Measurements from ENCODE around the gene ATXN7L1. TPM values are rescaled to one million over a fixed set of nuclear protein-coding genes. Genes with fewer than 3 reads are reported as not detected.
A peak's percentile ranks its signal among the peaks of the same experiment; 100 is the strongest.

ATXN7L1 gene
- total and polyA plus RNA-seq, 7 donors, result 1.2 to 6.0 (median 3.0) TPM

DNA sequence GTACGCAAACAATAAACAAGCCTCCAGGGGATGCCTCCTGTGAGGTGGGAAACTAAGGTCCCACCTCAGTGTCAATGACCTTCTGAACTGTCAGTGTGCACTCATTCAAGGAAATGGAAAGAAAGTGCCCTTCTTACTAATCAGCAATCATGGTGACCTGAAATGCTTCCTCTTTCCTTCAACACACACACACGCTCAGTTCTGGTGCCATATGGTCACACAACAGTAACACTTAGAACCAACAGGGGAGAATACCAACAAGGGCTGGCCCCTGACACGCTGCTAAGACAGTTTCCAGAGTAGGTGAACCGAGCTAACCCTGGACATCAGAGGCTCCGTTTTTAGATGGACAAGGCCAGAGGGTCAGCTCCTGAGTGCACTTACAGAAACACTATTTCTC is 253.0 kb downstream of the ATXN7L1 start:
- ATAC-seq (no peak), DNase-seq (no peak)
- intact Hi-C loops (cut with DNase I), result no loop called here
- peaks cover 6% of the 10 kb centered on the region for H3K4me1 ChIP-seq
- peaks cover 0 to 30% of the 10 kb centered on the region in 2 donors for H3K36me3 ChIP-seq (ENCODE audit: insufficient read depth in 1 of 2, low read depth in 1 of 2)
- no peaks in the 10 kb centered on the region for H3K9me3 ChIP-seq
- no peak overlapping the region for H3K27ac ChIP-seq
- H3K4me3 ChIP-seq, result no peak overlapping the region
- TF ChIP-seq, protein P1, sequence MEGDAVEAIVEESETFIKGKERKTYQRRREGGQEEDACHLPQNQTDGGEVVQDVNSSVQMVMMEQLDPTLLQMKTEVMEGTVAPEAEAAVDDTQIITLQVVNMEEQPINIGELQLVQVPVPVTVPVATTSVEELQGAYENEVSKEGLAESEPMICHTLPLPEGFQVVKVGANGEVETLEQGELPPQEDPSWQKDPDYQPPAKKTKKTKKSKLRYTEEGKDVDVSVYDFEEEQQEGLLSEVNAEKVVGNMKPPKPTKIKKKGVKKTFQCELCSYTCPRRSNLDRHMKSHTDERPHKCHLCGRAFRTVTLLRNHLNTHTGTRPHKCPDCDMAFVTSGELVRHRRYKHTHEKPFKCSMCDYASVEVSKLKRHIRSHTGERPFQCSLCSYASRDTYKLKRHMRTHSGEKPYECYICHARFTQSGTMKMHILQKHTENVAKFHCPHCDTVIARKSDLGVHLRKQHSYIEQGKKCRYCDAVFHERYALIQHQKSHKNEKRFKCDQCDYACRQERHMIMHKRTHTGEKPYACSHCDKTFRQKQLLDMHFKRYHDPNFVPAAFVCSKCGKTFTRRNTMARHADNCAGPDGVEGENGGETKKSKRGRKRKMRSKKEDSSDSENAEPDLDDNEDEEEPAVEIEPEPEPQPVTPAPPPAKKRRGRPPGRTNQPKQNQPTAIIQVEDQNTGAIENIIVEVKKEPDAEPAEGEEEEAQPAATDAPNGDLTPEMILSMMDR (IDR thresholded peaks at IDR 0.05), result no peak
- no peaks in the 10 kb centered on the region for H3K27me3 ChIP-seq (ENCODE audit: insufficient read depth in 3 of 3, low read length in 2 of 3)
- WGBS, 3 donors, result 86 to 89% (median 88%) methylated on average over 5 of the region's 5 CpGs

DNA sequence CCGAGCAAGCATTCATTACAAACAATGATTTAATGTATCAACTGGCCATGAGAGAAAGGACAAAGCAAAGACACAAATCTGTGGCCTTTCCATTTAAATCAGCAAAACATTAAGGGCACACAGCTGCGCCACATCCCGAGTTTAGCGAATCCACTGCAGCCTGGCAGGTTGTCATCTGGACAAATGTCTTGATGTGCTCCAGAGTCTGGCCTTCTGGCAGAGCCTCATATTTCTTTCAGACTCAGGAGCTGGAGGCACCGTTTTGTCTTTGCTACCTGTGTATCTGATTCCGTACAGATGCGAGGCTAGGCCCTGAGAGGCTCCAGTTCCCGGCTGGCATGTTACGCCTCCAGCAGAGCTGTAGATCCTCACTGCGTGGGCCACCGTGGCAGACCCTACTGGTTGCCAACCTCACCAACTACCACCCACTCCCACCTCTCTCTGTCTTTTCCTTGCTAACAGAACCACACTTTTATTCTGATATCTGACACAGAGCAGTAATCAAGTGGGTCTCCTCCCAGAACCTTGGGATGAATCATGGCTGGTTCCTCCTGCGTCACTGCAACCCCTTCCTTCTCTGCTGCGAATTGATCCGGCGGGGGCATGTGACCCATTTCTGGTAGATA is 254.2 kb downstream of the ATXN7L1 start:
- WGBS, 3 donors, result 67 to 72% (median 72%) methylated on average over 15 of the region's 15 CpGs
- Histone ChIP-seq H3K4me3 (no peak overlapping the region), H3K4me1 (peaks cover 11% of the 10 kb centered on the region), H3K9me3 (no peaks in the 10 kb centered on the region), H3K36me3 (ENCODE audit: insufficient read depth in 1 of 2, low read depth in 1 of 2) (peaks cover 0 to 30% of the 10 kb centered on the region in 2 donors), H3K27ac (no peak overlapping the region), H3K27me3 (ENCODE audit: insufficient read depth in 3 of 3, low read length in 2 of 3) (no peaks in the 10 kb centered on the region)
- TF ChIP-seq, protein P1 (IDR thresholded peaks at IDR 0.05), result no peak
- DNase-seq (no peak), ATAC-seq (no peak)
- intact Hi-C loops (cut with DNase I), result no loop called here

DNA sequence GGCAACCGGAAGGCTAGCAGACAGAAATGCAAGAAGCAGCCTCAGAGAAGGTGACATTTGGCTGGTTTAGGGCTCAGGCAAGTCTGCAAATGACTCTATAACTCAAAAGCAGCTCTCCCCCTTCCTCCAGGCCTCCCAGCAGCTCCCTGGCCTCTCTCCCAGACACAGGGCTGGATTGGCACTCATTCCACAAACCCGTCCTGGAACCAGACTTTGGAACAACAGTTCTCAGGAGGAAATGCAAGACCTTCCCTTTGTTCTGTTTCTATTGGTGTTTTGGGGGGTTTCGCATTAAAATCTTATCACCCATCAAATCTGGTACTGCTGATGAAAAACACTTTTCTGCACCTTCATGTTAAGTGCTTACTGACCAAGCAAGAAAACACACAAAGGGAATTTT is 254.8 kb downstream of the ATXN7L1 start:
- 37 to 49% (median 46%) methylated on average over 3 of the region's 3 CpGs for WGBS, 3 donors
- H3K27ac ChIP-seq, result no peak overlapping the region
- DNase-seq (peak; percentile 29 to 65), ATAC-seq (no peak)
- peaks cover 11% of the 10 kb centered on the region for H3K4me1 ChIP-seq
- no peaks in the 10 kb centered on the region for H3K27me3 ChIP-seq (ENCODE audit: insufficient read depth in 3 of 3, low read length in 2 of 3)
- H3K9me3 ChIP-seq, result no peaks in the 10 kb centered on the region
- TF ChIP-seq, protein P1 (IDR thresholded peaks at IDR 0.05), result no peak
- intact Hi-C loops (cut with DNase I), result no loop called here
- no peak overlapping the region for H3K4me3 ChIP-seq
- peaks cover 0 to 30% of the 10 kb centered on the region in 2 donors for H3K36me3 ChIP-seq (ENCODE audit: insufficient read depth in 1 of 2, low read depth in 1 of 2)

DNA sequence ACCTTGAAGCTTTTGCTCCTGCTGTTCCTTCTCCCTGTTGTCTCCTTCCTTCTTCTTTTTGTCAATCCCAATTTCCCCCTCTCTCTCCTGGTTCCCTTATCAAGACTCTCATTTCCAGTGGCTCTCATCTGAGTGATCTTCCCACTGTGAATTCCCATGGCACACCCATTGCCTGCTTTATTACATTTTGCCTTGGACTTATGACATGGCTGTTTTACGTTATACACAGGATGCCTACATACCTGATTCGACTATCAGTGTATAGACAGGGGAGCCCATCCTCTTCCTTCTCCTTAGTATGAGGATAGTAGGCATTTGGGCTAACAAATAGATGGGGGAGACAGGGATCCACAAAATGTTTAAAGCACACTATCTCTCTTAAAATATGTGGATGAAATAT is 255.2 kb downstream of the ATXN7L1 start:
- Histone ChIP-seq H3K27me3 (ENCODE audit: insufficient read depth in 3 of 3, low read length in 2 of 3) (no peaks in the 10 kb centered on the region), H3K36me3 (ENCODE audit: insufficient read depth in 1 of 2, low read depth in 1 of 2) (peaks cover 0 to 30% of the 10 kb centered on the region in 2 donors), H3K4me1 (peaks cover 11% of the 10 kb centered on the region), H3K4me3 (no peak overlapping the region), H3K9me3 (no peaks in the 10 kb centered on the region), H3K27ac (no peak overlapping the region)
- DNase-seq (no peak), ATAC-seq (no peak)
- intact Hi-C loops (cut with DNase I), result no loop called here
- WGBS, 3 donors, result 30 to 38% (median 37%) methylated on average over 2 of the region's 2 CpGs
- TF ChIP-seq, protein P1 (IDR thresholded peaks at IDR 0.05), result no peak

DNA sequence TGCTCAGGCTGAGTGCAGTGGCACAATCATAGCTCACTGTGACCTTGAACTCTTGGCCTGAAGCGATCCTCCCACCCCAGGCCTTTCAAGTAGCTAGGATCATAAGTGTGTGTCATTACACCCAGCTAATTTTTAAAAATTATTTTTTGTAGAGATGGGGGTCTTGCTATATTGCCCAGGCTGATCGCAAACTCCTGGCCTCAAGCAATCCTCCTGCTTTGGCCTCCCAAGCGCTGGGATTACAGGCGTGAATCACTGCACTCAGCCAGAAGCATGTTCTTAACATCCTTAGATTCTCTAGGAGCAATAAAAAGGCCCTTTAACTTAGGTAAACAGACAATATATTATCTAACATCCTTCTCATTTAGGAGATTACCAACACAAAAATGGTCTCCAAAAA is 256.8 kb downstream of the ATXN7L1 start:
- Histone ChIP-seq H3K4me1 (peaks cover 11% of the 10 kb centered on the region), H3K27ac (no peak overlapping the region), H3K27me3 (ENCODE audit: insufficient read depth in 3 of 3, low read length in 2 of 3) (no peaks in the 10 kb centered on the region), H3K4me3 (no peak overlapping the region), H3K9me3 (no peaks in the 10 kb centered on the region), H3K36me3 (ENCODE audit: insufficient read depth in 1 of 2, low read depth in 1 of 2) (peaks cover 0 to 30% of the 10 kb centered on the region in 2 donors)
- intact Hi-C loops (cut with DNase I), result no loop called here
- DNase-seq (no peak), ATAC-seq (no peak)
- 99 to 100% (median 99%) methylated on average over 4 of the region's 4 CpGs for WGBS, 3 donors
- TF ChIP-seq, protein P1 (IDR thresholded peaks at IDR 0.05), result no peak

All from psoas muscle (tissue), 8 donors.